Activated CD4-positive, alpha-beta memory T cell treated with anti-CD3 and anti-CD28 coated beads for 36 hours (primary cell): ENCODE measurements around the gene KCNIP1. TPM values are rescaled to one million over a fixed set of nuclear protein-coding genes. Genes with fewer than 3 reads are reported as not detected.

ENCODE experiments used
- CTCF ChIA-PET: fragments of 350-600 bp; sonication (Branson Sonifier 250); formaldehyde crosslinking; loops from one replicate; lab custom pipeline; 2021; ENCODE audit warnings: antibody characterized with exemption, inconsistent platforms; lab: Charles Lee
- POLR2A ChIA-PET: fragments of 350-600 bp; sonication (Branson Sonifier 250); formaldehyde crosslinking; loops from one replicate; lab custom pipeline; 2021; ENCODE audit warnings: antibody characterized with exemption; lab: Charles Lee
- DNase-seq: peaks from one replicate; pipeline ENCODE4 v3.0.0-alpha.2; 2020
- H3K27ac Mint-ChIP-seq: one replicate; pipeline ENCODE4 v1.8.0; 2021; ENCODE audit warnings: mixed read lengths
- H3K27me3 Mint-ChIP-seq: one replicate; pipeline ENCODE4 v1.8.0; 2021; ENCODE audit warnings: mixed read lengths
- H3K36me3 Mint-ChIP-seq: one replicate; pipeline ENCODE4 v1.8.0; 2021; ENCODE audit warnings: mixed read lengths
- H3K4me1 Mint-ChIP-seq: one replicate; pipeline ENCODE4 v1.8.0; 2021; ENCODE audit warnings: low read depth, mixed read lengths
- H3K4me3 Mint-ChIP-seq: one replicate; pipeline ENCODE4 v1.8.0; 2021; ENCODE audit warnings: mild to moderate bottlenecking, mixed read lengths
- H3K9me3 Mint-ChIP-seq: one replicate; pipeline ENCODE4 v1.8.0; 2021; ENCODE audit warnings: mixed read lengths
- intact Hi-C: fragments of 100-400 bp; cut with micrococcal nuclease; formaldehyde crosslinking; loops from one replicate; pipeline ENCODE4 v1.15.1; 2023
- total RNA-seq, 2 experiments: library from RNA; stranded (reverse); gene quantifications; one replicate each; pipeline ENCODE4 v1.2.3, GENCODE V29; 2021

The KCNIP1 gene
- total RNA-seq, 2 experiments from 2014 or later, result not detected

- ChIA-PET POLR2A (no interaction called here), CTCF (interaction anchor here (0.7 to 3.2 kb wide), 35 partner anchors 10 to 421 kb away, joined by 3 to 32 read pairs (median 4); no protein-coding TSS in a partner anchor)
- Mint-ChIP-seq H3K4me1 (peaks cover 5% of the 10 kb centered on the region), H3K27me3 (peaks cover 4% of the 10 kb centered on the region), H3K27ac (no peak overlapping the region), H3K9me3 (no peaks in the 10 kb centered on the region), H3K4me3 (no peak overlapping the region), H3K36me3 (no peaks in the 10 kb centered on the region)
- intact Hi-C loops, result loop anchor here (1.0 to 10.0 kb wide), 3 partner anchors 153 to 699 kb away; partner anchors contain the start of gene FOXI1
- DNase-seq, result peak; percentile 77
Measured at GRCh38 chr5:170638454-170639220, 134.8 kb downstream of the KCNIP1 start.

- no peak for DNase-seq
- no peaks in the 10 kb centered on the region for H3K36me3 Mint-ChIP-seq
- POLR2A ChIA-PET, result no interaction called here
- no peak overlapping the region for H3K27ac Mint-ChIP-seq
- H3K4me1 Mint-ChIP-seq, result no peaks in the 10 kb centered on the region
- intact Hi-C loops, result loop anchor here (5.0 to 10.0 kb wide), 2 partner anchors 535 to 698 kb away; partner anchors contain the start of gene FOXI1
- H3K27me3 Mint-ChIP-seq, result peaks cover 4% of the 10 kb centered on the region
- no peaks in the 10 kb centered on the region for H3K9me3 Mint-ChIP-seq
- CTCF ChIA-PET, result interaction anchor here (0.6 to 3.2 kb wide), 25 partner anchors 8 to 454 kb away, joined by 3 to 32 read pairs (median 4); no protein-coding TSS in a partner anchor
- no peak overlapping the region for H3K4me3 Mint-ChIP-seq
Measured at GRCh38 chr5:170639221-170639925, 135.6 kb downstream of the KCNIP1 start.

DNA sequence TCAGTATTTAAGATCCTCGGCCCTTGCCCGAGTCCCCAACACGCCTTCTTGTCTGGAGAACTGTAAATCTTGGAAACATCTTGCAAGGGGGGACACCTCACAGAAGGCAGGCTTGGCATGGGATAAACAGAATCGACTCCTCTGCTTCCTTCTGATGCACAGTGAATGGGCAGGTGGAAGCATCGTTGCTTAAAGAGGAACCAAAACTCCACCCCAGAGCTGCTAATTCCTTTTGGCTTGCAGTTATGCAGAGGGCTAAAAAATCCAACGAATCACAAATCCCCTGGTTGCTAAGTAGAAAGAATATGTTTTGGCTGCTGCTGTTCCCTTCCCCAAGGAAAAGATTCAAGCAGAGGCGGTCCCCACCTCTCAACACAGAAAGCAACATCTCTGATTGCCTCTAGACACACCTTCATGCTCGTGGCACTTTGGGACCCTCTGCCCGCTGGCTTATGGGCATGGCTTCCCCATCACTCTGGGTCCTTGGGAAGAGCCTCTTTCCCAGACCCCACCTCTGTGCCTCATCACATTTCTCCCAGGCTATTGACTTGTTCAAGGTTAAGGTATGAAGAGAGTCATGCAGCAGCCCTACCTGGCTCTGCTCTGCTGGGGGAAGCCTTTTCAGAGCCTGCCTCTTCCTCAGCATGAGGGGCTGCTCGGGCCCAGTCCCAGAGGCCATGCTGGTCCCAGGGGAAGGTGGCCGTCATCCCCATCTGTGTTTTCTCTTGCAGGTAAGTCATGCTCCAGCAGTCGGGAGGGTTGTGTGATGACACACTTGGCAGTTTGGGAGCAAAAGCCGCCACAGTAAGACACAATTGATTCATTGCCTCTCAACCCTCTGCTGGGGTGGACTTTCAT lies 137.1 kb downstream of the KCNIP1 start:
- Mint-ChIP-seq H3K9me3 (no peaks in the 10 kb centered on the region), H3K4me1 (no peaks in the 10 kb centered on the region), H3K36me3 (no peaks in the 10 kb centered on the region), H3K27ac (no peak overlapping the region), H3K4me3 (no peak overlapping the region), H3K27me3 (peaks cover 9% of the 10 kb centered on the region)
- ChIA-PET CTCF (interaction anchor here (0.7 to 3.2 kb wide), 4 partner anchors 10 to 206 kb away, joined by 3 to 32 read pairs (median 4); no protein-coding TSS in a partner anchor), POLR2A (interaction anchor here (0.6 kb wide), 1 partner anchor 483 kb away, joined by 3 read pairs; no protein-coding TSS in a partner anchor)
- no peak for DNase-seq
- intact Hi-C loops, result no loop called here

GRCh38 chr5:170641589-170642031 lies 137.8 kb downstream of the KCNIP1 start:
- Mint-ChIP-seq H3K4me1 (no peaks in the 10 kb centered on the region), H3K27me3 (peaks cover 11% of the 10 kb centered on the region), H3K36me3 (no peaks in the 10 kb centered on the region), H3K4me3 (no peak overlapping the region), H3K27ac (no peak overlapping the region), H3K9me3 (no peaks in the 10 kb centered on the region)
- ChIA-PET POLR2A (no interaction called here), CTCF (interaction anchor here (0.7 kb wide), 1 partner anchor 102 kb away, joined by 3 read pairs; no protein-coding TSS in a partner anchor)
- DNase-seq, result no peak
- intact Hi-C loops, result no loop called here

- Mint-ChIP-seq H3K36me3 (no peaks in the 10 kb centered on the region), H3K4me1 (no peaks in the 10 kb centered on the region)
Measured at GRCh38 chr5:170642066-170642735, 138.4 kb downstream of the KCNIP1 start.

DNA sequence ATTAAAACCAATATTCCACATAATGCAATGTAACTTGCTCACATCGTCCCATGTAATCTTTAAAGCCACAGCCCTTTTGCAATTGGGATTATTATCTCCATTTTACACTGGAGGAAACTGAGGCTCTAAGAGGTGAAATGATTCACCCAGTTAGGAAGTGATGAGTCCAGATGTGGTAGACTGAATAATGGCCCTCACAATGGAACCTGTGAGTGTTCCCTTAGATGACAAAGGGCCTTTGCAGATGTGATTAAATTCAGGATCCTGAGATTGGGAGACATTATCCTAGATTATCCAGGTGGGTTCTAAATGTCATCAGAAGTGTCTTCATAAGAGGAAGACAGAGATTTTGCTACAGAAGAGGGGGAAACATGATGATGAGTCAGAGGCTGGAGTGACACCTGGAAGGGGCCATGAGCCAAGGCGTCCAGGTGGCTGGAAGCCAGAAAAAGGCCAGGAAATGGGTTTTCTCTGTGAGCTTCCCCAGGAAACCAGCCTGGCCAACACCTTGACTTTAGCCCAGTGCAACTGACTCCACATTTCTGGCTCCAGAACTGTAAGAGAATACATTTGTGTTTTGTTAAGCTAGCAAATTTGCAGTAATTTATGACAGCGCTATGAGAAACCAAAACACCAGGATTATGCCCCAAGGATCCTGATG lies 139.1 kb downstream of the KCNIP1 start:
- POLR2A ChIA-PET, result no interaction called here
- Mint-ChIP-seq H3K27ac (no peak overlapping the region), H3K4me1 (no peaks in the 10 kb centered on the region), H3K9me3 (no peaks in the 10 kb centered on the region), H3K36me3 (no peaks in the 10 kb centered on the region), H3K4me3 (no peak overlapping the region), H3K27me3 (peaks cover 11% of the 10 kb centered on the region)
- CTCF ChIA-PET, result interaction anchor here (0.9 to 1.3 kb wide), 2 partner anchors 8 to 9 kb away, joined by 3 read pairs; no protein-coding TSS in a partner anchor
- intact Hi-C loops, result no loop called here
- DNase-seq, result no peak

More at GRCh38 chr5:170642066-170642735, 138.4 kb downstream of the KCNIP1 start:
- no peak overlapping the region for H3K27ac Mint-ChIP-seq
- intact Hi-C loops, result no loop called here
- POLR2A ChIA-PET, result no interaction called here
- DNase-seq, result no peak
- H3K27me3 Mint-ChIP-seq, result peaks cover 11% of the 10 kb centered on the region
- CTCF ChIA-PET, result no interaction called here
- no peak overlapping the region for H3K4me3 Mint-ChIP-seq
- H3K9me3 Mint-ChIP-seq, result no peaks in the 10 kb centered on the region

- no peak overlapping the region for H3K27ac Mint-ChIP-seq
- intact Hi-C loops, result no loop called here
- no peaks in the 10 kb centered on the region for H3K4me1 Mint-ChIP-seq
- peaks cover 9% of the 10 kb centered on the region for H3K27me3 Mint-ChIP-seq
- ChIA-PET CTCF (interaction anchor here (0.9 to 1.8 kb wide), 3 partner anchors 9 to 209 kb away, joined by 3 to 5 read pairs (median 3); no protein-coding TSS in a partner anchor), POLR2A (no interaction called here)
- H3K36me3 Mint-ChIP-seq, result no peaks in the 10 kb centered on the region
- H3K4me3 Mint-ChIP-seq, result no peak overlapping the region
- no peaks in the 10 kb centered on the region for H3K9me3 Mint-ChIP-seq
- no peak for DNase-seq
Measured at GRCh38 chr5:170643591-170643990, 139.8 kb downstream of the KCNIP1 start.

- DNase-seq, result no peak
- intact Hi-C loops, result no loop called here
- POLR2A ChIA-PET, result no interaction called here
- CTCF ChIA-PET, result interaction anchor here (0.6 to 1.8 kb wide), 2 partner anchors 47 to 209 kb away, joined by 3 to 5 read pairs; no protein-coding TSS in a partner anchor
- no peaks in the 10 kb centered on the region for H3K9me3 Mint-ChIP-seq
- peaks cover 8% of the 10 kb centered on the region for H3K27me3 Mint-ChIP-seq
- no peaks in the 10 kb centered on the region for H3K36me3 Mint-ChIP-seq
- H3K4me1 Mint-ChIP-seq, result no peaks in the 10 kb centered on the region
- no peak overlapping the region for H3K4me3 Mint-ChIP-seq
- H3K27ac Mint-ChIP-seq, result no peak overlapping the region
Measured at GRCh38 chr5:170644501-170644900, 140.7 kb downstream of the KCNIP1 start.

- no peak for DNase-seq
- ChIA-PET POLR2A (no interaction called here), CTCF (interaction anchor here (1.8 kb wide), 1 partner anchor 10 kb away, joined by 4 read pairs; no protein-coding TSS in a partner anchor)
- no peaks in the 10 kb centered on the region for H3K9me3 Mint-ChIP-seq
- H3K27me3 Mint-ChIP-seq, result peaks cover 10% of the 10 kb centered on the region
- no peak overlapping the region for H3K27ac Mint-ChIP-seq
- intact Hi-C loops, result no loop called here
- no peaks in the 10 kb centered on the region for H3K4me1 Mint-ChIP-seq
- H3K4me3 Mint-ChIP-seq, result no peak overlapping the region
- H3K36me3 Mint-ChIP-seq, result no peaks in the 10 kb centered on the region
Measured at GRCh38 chr5:170648541-170648940, 144.7 kb downstream of the KCNIP1 start.

- Mint-ChIP-seq H3K36me3 (no peaks in the 10 kb centered on the region), H3K27me3 (peaks cover 4% of the 10 kb centered on the region), H3K4me3 (no peak overlapping the region), H3K4me1 (no peaks in the 10 kb centered on the region), H3K27ac (no peak overlapping the region), H3K9me3 (no peaks in the 10 kb centered on the region)
- ChIA-PET POLR2A (no interaction called here), CTCF (no interaction called here)
- no peak for DNase-seq
- intact Hi-C loops, result no loop called here
Measured at GRCh38 chr5:170650850-170651249, 147.0 kb downstream of the KCNIP1 start.
